Calu3 (cell line): ENCODE results near the gene EMILIN3. TPM values are rescaled to one million over a fixed set of nuclear protein-coding genes. Genes with fewer than 3 reads are reported as not detected.

Source experiments
- BruUV-seq: library from RNA; stranded (reverse); fragments of 400-500 nt; replicated peaks from 2 replicates; lab custom pipeline; 2021; lab: Mats Ljungman, UMichigan
- CTCF ChIA-PET: fragments of 300-600 bp; sonication (Branson Sonifier 250); formaldehyde crosslinking; loops from one replicate; lab custom pipeline; 2022; ENCODE audit warnings: antibody characterized with exemption; lab: Charles Lee
- DNase-seq: peaks from one replicate; pipeline ENCODE4 v3.0.0; 2022
- H3K27ac Mint-ChIP-seq: one replicate; pipeline ENCODE4 v1.8.0; 2022; ENCODE audit warnings: mixed read lengths; ENCODE audit not compliant: unreplicated experiment
- H3K27me3 Mint-ChIP-seq: one replicate; pipeline ENCODE4 v1.8.0; 2022; ENCODE audit warnings: mixed read lengths; ENCODE audit not compliant: unreplicated experiment
- H3K36me3 Mint-ChIP-seq: one replicate; pipeline ENCODE4 v1.8.0; 2022; ENCODE audit warnings: mild to moderate bottlenecking, moderate library complexity, mixed read lengths; ENCODE audit not compliant: insufficient read depth, unreplicated experiment
- H3K4me1 Mint-ChIP-seq: one replicate; pipeline ENCODE4 v1.8.0; 2022; ENCODE audit warnings: mild to moderate bottlenecking, low read depth, mixed read lengths; ENCODE audit not compliant: unreplicated experiment
- H3K4me3 Mint-ChIP-seq: one replicate; pipeline ENCODE4 v1.8.0; 2022; ENCODE audit warnings: mild to moderate bottlenecking, low read depth, moderate library complexity, mixed read lengths; ENCODE audit not compliant: unreplicated experiment
- H3K9me3 Mint-ChIP-seq: one replicate; pipeline ENCODE4 v1.8.0; 2022; ENCODE audit warnings: low read depth, mixed read lengths; ENCODE audit not compliant: unreplicated experiment
- CTCF ChIP-seq: fragments of 200-600 bp; IDR thresholded peaks from one replicate; pipeline ENCODE4 v1.8.0; 2022; ENCODE audit warnings: antibody characterized with exemption; ENCODE audit not compliant: unreplicated experiment
- intact Hi-C: fragments of 100-400 bp; cut with micrococcal nuclease; formaldehyde crosslinking; loops from one replicate; pipeline ENCODE4 v1.10.0; 2022; ENCODE audit not compliant: unreplicated experiment
- total RNA-seq: library from RNA; stranded (reverse); gene quantifications from 2 replicates; pipeline ENCODE4 v1.2.3, GENCODE V29; 2022

Gene EMILIN3
- total RNA-seq, 1 experiment from 2014 or later = not detected

GRCh38 chr20:41412324-41413120, 45.9 kb upstream of the EMILIN3 start:
- Mint-ChIP-seq H3K9me3 (no peaks in the 10 kb centered on the region), H3K27me3 (no peaks in the 10 kb centered on the region), H3K27ac (no peak overlapping the region), H3K4me1 (no peaks in the 10 kb centered on the region), H3K36me3 (peaks cover 47% of the 10 kb centered on the region), H3K4me3 (no peak overlapping the region)
- no peak for DNase-seq
- CTCF ChIA-PET = no interaction called here
- no peak for TF ChIP-seq CTCF
- intact Hi-C loops = no loop called here
- no TSS peak for BruUV-seq

- Mint-ChIP-seq H3K36me3 (peaks cover 45% of the 10 kb centered on the region), H3K9me3 (no peaks in the 10 kb centered on the region), H3K27ac (no peak overlapping the region), H3K27me3 (no peaks in the 10 kb centered on the region), H3K4me3 (no peak overlapping the region), H3K4me1 (no peaks in the 10 kb centered on the region)
- TF ChIP-seq CTCF = peak; percentile 31
- no TSS peak for BruUV-seq
- DNase-seq = no peak
- intact Hi-C loops = loop anchor here (1.0 kb wide), 2 partner anchors 71 to 238 kb away; partner anchors contain the start of gene LPIN3
- CTCF ChIA-PET = interaction anchor here (0.6 to 1.5 kb wide), 5 partner anchors 71 to 1838 kb away, joined by 3 to 6 read pairs (median 3); partner anchors contain the start of gene LPIN3
Observed at GRCh38 chr20:41411391-41411847, 44.8 kb upstream of the EMILIN3 start.

- DNase-seq = no peak
- Mint-ChIP-seq H3K27me3 (no peaks in the 10 kb centered on the region), H3K4me1 (no peaks in the 10 kb centered on the region), H3K27ac (no peak overlapping the region), H3K9me3 (no peaks in the 10 kb centered on the region), H3K4me3 (no peak overlapping the region), H3K36me3 (peaks cover 38% of the 10 kb centered on the region)
- intact Hi-C loops = no loop called here
- CTCF ChIA-PET = interaction anchor here (0.5 to 0.8 kb wide), 2 partner anchors 69 to 1316 kb away, joined by 3 to 6 read pairs; partner anchors contain the start of gene LPIN3
- BruUV-seq = no TSS peak
- TF ChIP-seq CTCF = no peak
Observed at GRCh38 chr20:41408986-41409385, 42.4 kb upstream of the EMILIN3 start.

GRCh38 chr20:41408156-41408794, 41.7 kb upstream of the EMILIN3 start:
- Mint-ChIP-seq H3K36me3 (peaks cover 36% of the 10 kb centered on the region), H3K9me3 (no peaks in the 10 kb centered on the region), H3K27ac (no peak overlapping the region), H3K27me3 (no peaks in the 10 kb centered on the region), H3K4me3 (no peak overlapping the region), H3K4me1 (no peaks in the 10 kb centered on the region)
- BruUV-seq = no TSS peak
- DNase-seq = no peak
- intact Hi-C loops = no loop called here
- TF ChIP-seq CTCF = no peak
- CTCF ChIA-PET = no interaction called here
